ENCODE results near the gene PAXX. TPM values are rescaled to one million over a fixed set of nuclear protein-coding genes. Genes with fewer than 3 reads are reported as not detected.

The PAXX gene
- total RNA-seq, 4 donors from 2014 or later = 14.2 to 39.5 (median 18.8) TPM

DNA sequence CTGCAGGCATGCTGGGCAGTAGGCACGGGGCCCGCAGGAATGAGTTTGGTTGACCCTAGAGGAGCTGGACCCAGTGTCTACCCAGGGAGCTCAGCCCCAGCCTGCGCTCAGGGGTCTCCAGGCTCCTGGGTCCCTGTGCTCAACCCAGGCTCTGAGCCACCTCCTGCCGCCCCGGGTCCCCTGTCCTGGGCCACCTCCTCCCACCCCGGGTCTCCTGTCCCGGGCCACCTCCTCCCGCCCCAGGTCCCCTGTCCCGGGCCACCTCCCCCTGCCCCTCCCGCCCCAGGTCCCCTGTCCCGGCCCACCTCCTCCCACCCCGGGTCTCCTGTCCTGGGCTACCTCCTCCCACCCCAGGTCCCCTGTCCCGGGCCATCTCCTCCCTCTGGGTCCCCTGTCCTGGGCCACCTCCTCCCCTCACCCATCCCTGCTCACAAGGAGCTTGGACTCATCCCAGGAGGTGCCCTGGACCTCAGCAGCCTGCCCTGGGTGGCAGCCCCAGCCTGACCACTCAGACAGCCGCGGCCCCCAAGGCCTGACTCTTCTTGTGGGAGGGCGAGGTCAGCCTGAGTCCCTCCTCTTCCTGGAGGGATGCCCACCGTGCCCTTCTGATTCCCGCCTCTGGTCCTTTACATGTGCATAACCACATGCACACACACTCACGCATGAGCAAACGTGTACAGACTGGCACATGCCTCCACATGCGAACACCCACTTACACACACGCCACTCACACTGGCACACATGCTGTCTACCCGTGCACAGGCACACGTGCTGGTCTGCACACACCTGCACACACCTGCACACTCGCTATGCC, 37.7 kb upstream of the PAXX start:
- intact Hi-C loops (cut with DNase I; ENCODE audit: low total_unique reads) = no loop called here
- H3K27me3 ChIP-seq = no peaks in the 10 kb centered on the region
- TF ChIP-seq, protein P1, sequence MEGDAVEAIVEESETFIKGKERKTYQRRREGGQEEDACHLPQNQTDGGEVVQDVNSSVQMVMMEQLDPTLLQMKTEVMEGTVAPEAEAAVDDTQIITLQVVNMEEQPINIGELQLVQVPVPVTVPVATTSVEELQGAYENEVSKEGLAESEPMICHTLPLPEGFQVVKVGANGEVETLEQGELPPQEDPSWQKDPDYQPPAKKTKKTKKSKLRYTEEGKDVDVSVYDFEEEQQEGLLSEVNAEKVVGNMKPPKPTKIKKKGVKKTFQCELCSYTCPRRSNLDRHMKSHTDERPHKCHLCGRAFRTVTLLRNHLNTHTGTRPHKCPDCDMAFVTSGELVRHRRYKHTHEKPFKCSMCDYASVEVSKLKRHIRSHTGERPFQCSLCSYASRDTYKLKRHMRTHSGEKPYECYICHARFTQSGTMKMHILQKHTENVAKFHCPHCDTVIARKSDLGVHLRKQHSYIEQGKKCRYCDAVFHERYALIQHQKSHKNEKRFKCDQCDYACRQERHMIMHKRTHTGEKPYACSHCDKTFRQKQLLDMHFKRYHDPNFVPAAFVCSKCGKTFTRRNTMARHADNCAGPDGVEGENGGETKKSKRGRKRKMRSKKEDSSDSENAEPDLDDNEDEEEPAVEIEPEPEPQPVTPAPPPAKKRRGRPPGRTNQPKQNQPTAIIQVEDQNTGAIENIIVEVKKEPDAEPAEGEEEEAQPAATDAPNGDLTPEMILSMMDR (IDR thresholded peaks at IDR 0.05) = no peak
- TF ChIP-seq POLR2A (IDR thresholded peaks at IDR 0.05) = no peak
- H3K36me3 ChIP-seq = no peaks in the 10 kb centered on the region
- DNase-seq = no peak
- no peak overlapping the region for H3K4me3 ChIP-seq
- no peaks in the 10 kb centered on the region for H3K9me3 ChIP-seq
- no peak overlapping the region for H3K27ac ChIP-seq
- H3K4me1 ChIP-seq = no peaks in the 10 kb centered on the region

DNA sequence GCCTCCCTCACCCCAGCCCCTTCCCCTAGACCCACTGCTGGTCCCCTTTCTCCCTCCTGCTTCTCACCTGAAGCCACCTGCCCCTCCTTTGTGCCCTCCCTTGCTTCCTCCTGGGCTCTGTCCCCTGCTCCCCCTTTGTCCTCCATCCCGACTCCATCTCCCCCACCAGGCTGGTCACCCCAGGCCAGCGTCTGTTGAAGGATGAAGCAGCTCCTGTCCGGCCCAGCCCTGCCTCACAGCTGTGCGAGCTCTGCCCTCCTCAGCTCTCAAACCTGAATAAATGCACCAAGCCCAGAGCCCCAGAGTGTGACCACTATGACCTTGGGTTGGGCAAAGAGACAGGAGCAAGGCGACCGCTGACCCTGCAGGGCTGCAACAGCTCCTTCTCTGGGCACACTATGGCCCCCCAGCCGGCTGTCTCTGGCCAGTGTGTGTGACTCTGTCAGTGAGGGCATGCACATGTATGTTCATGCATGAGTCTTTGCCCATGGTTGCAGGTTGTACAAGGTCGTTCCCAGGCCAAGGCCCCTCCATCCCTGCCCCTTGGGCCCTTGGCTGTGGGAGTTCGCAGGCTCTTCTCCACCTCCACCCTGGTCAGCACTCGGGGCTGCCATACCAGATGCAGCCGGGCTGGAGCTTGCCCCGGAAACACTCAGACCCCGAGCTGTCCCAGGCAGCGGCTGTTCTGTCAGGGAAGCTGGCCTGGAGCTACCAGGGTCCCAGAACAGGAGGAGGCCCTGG, 36.9 kb upstream of the PAXX start:
- Histone ChIP-seq H3K36me3 (no peaks in the 10 kb centered on the region), H3K27me3 (no peaks in the 10 kb centered on the region), H3K9me3 (no peaks in the 10 kb centered on the region), H3K4me1 (no peaks in the 10 kb centered on the region), H3K27ac (no peak overlapping the region), H3K4me3 (no peak overlapping the region)
- DNase-seq = no peak
- TF ChIP-seq POLR2A (IDR thresholded peaks at IDR 0.05) = no peak
- TF ChIP-seq, protein P1 (IDR thresholded peaks at IDR 0.05) = no peak
- intact Hi-C loops (cut with DNase I; ENCODE audit: low total_unique reads) = no loop called here

DNA sequence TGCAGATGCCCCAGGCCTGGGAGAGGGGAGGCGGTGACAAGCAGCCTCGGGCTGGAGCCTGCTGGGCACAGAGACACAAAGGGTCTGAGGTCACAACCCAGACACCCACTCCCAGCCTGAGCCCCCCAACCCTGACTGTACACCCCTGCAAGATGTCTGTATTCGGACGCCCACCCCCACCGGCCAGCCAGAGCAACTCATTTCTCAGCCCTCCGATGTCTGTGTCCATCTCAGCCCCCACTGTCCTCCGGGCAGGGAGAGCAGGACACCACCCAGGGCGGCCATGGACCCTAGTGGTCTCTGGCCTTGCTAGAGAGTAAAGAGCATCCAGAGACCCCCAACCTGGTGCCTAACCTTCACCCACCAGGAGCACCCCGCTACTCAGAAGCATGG, 36.3 kb upstream of the PAXX start:
- H3K4me3 ChIP-seq = no peak overlapping the region
- intact Hi-C loops (cut with DNase I; ENCODE audit: low total_unique reads) = no loop called here
- DNase-seq = no peak
- H3K27ac ChIP-seq = no peak overlapping the region
- no peaks in the 10 kb centered on the region for H3K9me3 ChIP-seq
- no peak for TF ChIP-seq POLR2A (IDR thresholded peaks at IDR 0.05)
- TF ChIP-seq, protein P1 (IDR thresholded peaks at IDR 0.05) = no peak
- no peaks in the 10 kb centered on the region for H3K36me3 ChIP-seq
- no peaks in the 10 kb centered on the region for H3K4me1 ChIP-seq
- no peaks in the 10 kb centered on the region for H3K27me3 ChIP-seq

DNA sequence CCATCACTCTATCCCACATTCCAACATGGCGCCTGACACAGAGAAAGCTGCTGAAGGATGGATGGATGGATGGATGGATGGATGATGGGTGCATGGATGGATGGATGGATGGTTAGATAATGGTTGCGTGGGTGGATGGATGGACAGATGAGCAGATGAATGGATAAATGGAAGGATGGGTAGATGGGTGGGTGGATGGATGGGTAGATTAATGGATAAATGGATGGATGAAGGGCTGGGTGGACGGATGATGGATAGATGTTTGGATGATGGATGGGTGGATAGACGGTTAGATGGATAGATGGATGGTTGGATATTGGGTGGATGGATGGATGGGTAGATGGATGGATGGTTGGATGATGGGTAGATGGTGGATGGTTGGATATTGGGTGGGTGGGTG, 35.6 kb upstream of the PAXX start:
- DNase-seq = no peak
- Histone ChIP-seq H3K4me3 (no peak overlapping the region), H3K27me3 (no peaks in the 10 kb centered on the region), H3K9me3 (no peaks in the 10 kb centered on the region), H3K4me1 (no peaks in the 10 kb centered on the region), H3K27ac (no peak overlapping the region), H3K36me3 (no peaks in the 10 kb centered on the region)
- TF ChIP-seq, protein P1 (IDR thresholded peaks at IDR 0.05) = no peak
- TF ChIP-seq POLR2A (IDR thresholded peaks at IDR 0.05) = no peak
- intact Hi-C loops (cut with DNase I; ENCODE audit: low total_unique reads) = no loop called here

DNA sequence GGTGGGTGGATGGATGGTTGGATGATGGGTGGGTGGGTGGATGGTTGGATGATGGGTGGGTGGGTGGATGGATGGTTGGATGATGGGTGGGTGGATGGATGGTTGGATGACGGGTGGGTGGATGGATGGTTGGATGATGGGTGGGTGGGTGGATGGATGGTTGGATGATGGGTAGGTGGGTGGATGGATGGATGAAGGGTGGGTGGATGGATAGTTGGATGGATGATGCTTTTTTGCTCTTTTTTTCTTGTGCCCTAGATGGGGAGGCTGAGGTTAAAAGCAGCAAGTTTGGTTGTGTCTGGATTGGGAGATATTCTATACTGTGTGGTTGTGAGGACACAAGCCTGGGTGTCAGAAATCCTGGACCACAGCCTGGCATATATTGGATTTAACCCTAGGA, 34.8 kb upstream of the PAXX start:
- no peaks in the 10 kb centered on the region for H3K4me1 ChIP-seq
- TF ChIP-seq, protein P1 (IDR thresholded peaks at IDR 0.05) = no peak
- no peak for TF ChIP-seq POLR2A (IDR thresholded peaks at IDR 0.05)
- intact Hi-C loops (cut with DNase I; ENCODE audit: low total_unique reads) = no loop called here
- no peak overlapping the region for H3K27ac ChIP-seq
- no peak overlapping the region for H3K4me3 ChIP-seq
- H3K27me3 ChIP-seq = no peaks in the 10 kb centered on the region
- no peaks in the 10 kb centered on the region for H3K36me3 ChIP-seq
- DNase-seq = no peak
- H3K9me3 ChIP-seq = no peaks in the 10 kb centered on the region

All from uterus (tissue), 4 donors.